Psoas muscle (tissue), 8 donors: ENCODE measurements around the gene MAP2K1. TPM values are rescaled to one million over a fixed set of nuclear protein-coding genes. Genes with fewer than 3 reads are reported as not detected.
A peak's percentile ranks its signal among the peaks of the same experiment; 100 is the strongest.
"Not testable (repeated sequence)": the region's sequence is repeated elsewhere in the genome, so short reads cannot be mapped to it uniquely, and the experiment has no call there.

ENCODE experiments used
- ATAC-seq, 4 donors: fragments of 200-7000 bp; cut with Tn5 transposase; one replicate each; pipeline ENCODE4 v1.9.1; 2020; ENCODE audit warnings: moderate library complexity in 3 of 4, mild to moderate bottlenecking in 2 of 4
- DNase-seq, 2 donors: peaks; one replicate each; pipeline ENCODE4 v3.0.0-alpha.2; 2020
- H3K27ac ChIP-seq: fragments of 200-600 bp; one replicate; pipeline ENCODE4 v1.8.0; 2022
- H3K27me3 ChIP-seq, 3 donors: fragments of 200-600 bp in 1 of 3; one replicate each; pipeline versions ENCODE4 v1.6.1 to v1.8.0; 2013 to 2022; ENCODE audit warnings: low read length in 2 of 3, mild to moderate bottlenecking in 2 of 3, moderate library complexity in 1 of 3; ENCODE audit not compliant: insufficient read depth in 3 of 3
- H3K36me3 ChIP-seq, 2 donors: fragments of 200-600 bp in 1 of 2; one replicate each; pipeline versions ENCODE4 v1.6.1 to v1.8.0; 2013 to 2022; ENCODE audit warnings: low read depth in 1 of 2, mild to moderate bottlenecking in 1 of 2, moderate library complexity in 1 of 2; ENCODE audit not compliant: insufficient read depth in 1 of 2
- H3K4me1 ChIP-seq: fragments of 200-600 bp; one replicate; pipeline ENCODE4 v1.8.0; 2022
- H3K4me3 ChIP-seq: fragments of 200-600 bp; one replicate; pipeline ENCODE4 v1.8.0; 2022; ENCODE audit warnings: mild to moderate bottlenecking
- H3K9me3 ChIP-seq: fragments of 200-600 bp; one replicate; pipeline ENCODE4 v1.8.0; 2022
- CTCF ChIP-seq: fragments of 200-600 bp; IDR thresholded peaks from one replicate; pipeline ENCODE4 v1.8.0; 2022; ENCODE audit warnings: antibody characterized with exemption
- WGBS, 3 donors: extraction: QIAGEN DNeasy Blood & Tissue Kit; methylation state at CpG; one replicate each; pipeline versions ENCODE4 v1.1.6 to v1.1.7; 2013; 5-methylcytosine and 5-hydroxymethylcytosine counted together
- intact Hi-C, 2 donors: fragments of 100-400 bp; cut with DNase I; formaldehyde crosslinking; loops; one replicate each; pipeline versions ENCODE4 v1.11.0 to v1.14.2; 2022
- polyA plus RNA-seq, 3 donors: library from polyadenylated mRNA; stranded (reverse); fragments of 200-250 nt; gene quantifications; one replicate each; pipeline ENCODE4 v1.2.3, GENCODE V29; 2013
- total RNA-seq, 4 donors: library from RNA; stranded (reverse); fragmentation: NEBNext Ultra II Directional in 2 of 4; extraction: Animal tissue kit (Norgen Biotek cat#: 25700) in 2 of 4; gene quantifications; one replicate each; pipeline versions ENCODE4 v1.2.1 to v1.2.4, GENCODE V29; 2021 to 2023
- donor health status: healthy with polysubstance abuse.
- donor health status: DM: no; HTN: no; CAD: no; lungs with moderate emphysema.
- donor health status: Bipolar disorder and iron deficiency.
- donor health status: healthy.
- donor health status: DM: yes; HTN: yes; CAD: no.
- donor health status: DM: no; HTN: no; CAD: no.
- donor health status: DM: no; HTN: no; CAD: no.
- donor health status: DM: yes; HTN: yes; CAD: no.

Gene MAP2K1
- total and polyA plus RNA-seq, 7 donors = 56.3 to 135 (median 66.9) TPM

- ATAC-seq (no peak), DNase-seq (no peak)
- no peaks in the 10 kb centered on the region for H3K27me3 ChIP-seq
- H3K4me3 ChIP-seq = no peak overlapping the region
- H3K27ac ChIP-seq = no peak overlapping the region
- intact Hi-C loops = loop anchor here in 1 of 2 donors (10.0 kb wide), 1 partner anchor 135 kb away; the partner anchor contains the start of gene SNAPC5
- H3K9me3 ChIP-seq = no peaks in the 10 kb centered on the region
- 82 to 86% (median 84%) methylated on average over 7 of the region's 7 CpGs for WGBS, 3 donors
- H3K4me1 ChIP-seq = peaks cover 3% of the 10 kb centered on the region
- no peak for TF ChIP-seq CTCF
- no peaks in the 10 kb centered on the region for H3K36me3 ChIP-seq
These were observed 27.0 kb upstream of the MAP2K1 start for GRCh38 chr15:66359740-66360139.

GRCh38 chr15:66361745-66362460 is 24.8 kb upstream of the MAP2K1 start:
- H3K4me3 ChIP-seq, H3K27ac ChIP-seq, H3K4me1 ChIP-seq, H3K9me3 ChIP-seq, ATAC-seq, intact Hi-C loops, H3K36me3 ChIP-seq, DNase-seq, H3K27me3 ChIP-seq: not testable (repeated sequence)
- 85 to 93% (median 85%) methylated on average over 13 to 15 of the region's 15 CpGs for WGBS, 3 donors

GRCh38 chr15:66362776-66363175 is 23.9 kb upstream of the MAP2K1 start:
- no peak for TF ChIP-seq CTCF
- DNase-seq = no peak
- intact Hi-C loops = no loop called here
- no peaks in the 10 kb centered on the region for H3K9me3 ChIP-seq
- H3K4me1 ChIP-seq = no peaks in the 10 kb centered on the region
- H3K36me3 ChIP-seq = no peaks in the 10 kb centered on the region
- H3K27ac ChIP-seq = no peak overlapping the region
- no peak for ATAC-seq
- H3K4me3 ChIP-seq = no peak overlapping the region
- WGBS, 3 donors = 94 to 100% (median 100%) methylated on average over 1 of the region's 1 CpG
- H3K27me3 ChIP-seq = no peaks in the 10 kb centered on the region

- Histone ChIP-seq H3K9me3 (no peaks in the 10 kb centered on the region), H3K4me3 (no peak overlapping the region), H3K4me1 (peaks cover 3% of the 10 kb centered on the region), H3K36me3 (no peaks in the 10 kb centered on the region), H3K27ac (no peak overlapping the region), H3K27me3 (no peaks in the 10 kb centered on the region)
- 81 to 86% (median 85%) methylated on average over 3 of the region's 3 CpGs for WGBS, 3 donors
- no peak for TF ChIP-seq CTCF
- no peak for ATAC-seq
- intact Hi-C loops = no loop called here
- no peak for DNase-seq
These were observed 21.7 kb upstream of the MAP2K1 start for GRCh38 chr15:66364944-66365528.

GRCh38 chr15:66369773-66370651 is 16.7 kb upstream of the MAP2K1 start:
- ATAC-seq (peak in 3 of 4 donors; percentile 48 to 63 (median 59)), DNase-seq (no peak)
- WGBS, 3 donors = 7 to 9% (median 7%) methylated on average over 12 of the region's 12 CpGs
- Histone ChIP-seq H3K4me1 (peaks cover 5% of the 10 kb centered on the region), H3K9me3 (peaks cover 8% of the 10 kb centered on the region), H3K27me3 (no peaks in the 10 kb centered on the region), H3K36me3 (no peaks in the 10 kb centered on the region), H3K4me3 (peak overlapping the region; percentile 58), H3K27ac (peak overlapping the region; percentile 66)
- intact Hi-C loops = no loop called here
- TF ChIP-seq CTCF = no peak
